ENCODE data around the gene TNNI3. TPM values are rescaled to one million over a fixed set of nuclear protein-coding genes. Genes with fewer than 3 reads are reported as not detected.
"Not testable (repeated sequence)": the region's sequence is repeated elsewhere in the genome, so short reads cannot be mapped to it uniquely, and the experiment has no call there.

Gene TNNI3
- total RNA-seq, 1 experiment from 2014 or later: not detected

GRCh38 chr19:55118401-55118991 is 39.0 kb downstream of the TNNI3 start:
- no peak for DNase-seq (ENCODE audit: low read depth)
- in situ Hi-C loops (cut with HindIII; ENCODE audit: low pct_unique_long_range_greater_than_20kb, low sequenced_read_pairs): no loop called here

GRCh38 chr19:55117663-55118391 is 39.7 kb downstream of the TNNI3 start:
- in situ Hi-C loops (cut with HindIII; ENCODE audit: low pct_unique_long_range_greater_than_20kb, low sequenced_read_pairs): no loop called here
- peak; percentile 98 for DNase-seq (ENCODE audit: low read depth)

DNA sequence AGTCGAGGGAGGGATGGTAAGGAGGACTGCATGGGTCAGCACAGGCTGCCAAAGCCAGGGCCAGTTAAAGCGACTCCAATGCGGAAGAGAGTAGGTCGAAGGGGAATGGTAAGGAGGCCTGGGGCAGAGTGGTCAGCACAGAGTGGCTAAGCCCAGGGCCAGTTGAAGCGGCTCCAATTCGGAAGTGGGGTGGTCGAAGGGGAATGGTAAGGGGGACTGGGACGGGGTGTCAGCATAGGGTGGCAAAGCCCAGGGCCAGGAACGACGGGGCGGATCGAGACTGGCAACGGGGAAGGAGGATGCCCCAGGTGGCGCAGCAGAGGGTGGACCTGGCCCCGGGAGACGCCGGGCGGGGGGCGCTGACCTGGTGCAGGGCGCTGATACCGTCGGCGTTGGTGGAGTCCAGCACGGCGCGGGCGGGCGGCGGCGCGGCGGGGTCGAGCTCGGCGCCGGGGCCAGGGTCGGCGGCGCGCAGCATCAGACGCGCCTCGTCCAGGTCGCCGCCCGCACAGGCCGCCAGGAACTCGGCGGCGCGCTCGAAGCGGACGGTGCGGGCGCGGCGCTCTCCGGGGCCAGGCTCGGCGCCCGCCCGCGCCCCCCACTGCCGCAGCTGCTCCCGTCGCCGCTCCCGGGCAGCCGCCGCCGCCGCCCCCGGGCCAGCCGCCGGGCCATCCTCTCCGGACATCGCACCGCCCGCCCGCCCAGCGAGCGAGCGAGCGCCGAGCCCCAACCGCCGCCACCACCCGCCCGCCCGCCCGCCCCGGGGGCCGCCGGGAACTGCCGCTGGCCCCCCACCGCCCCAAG is 40.5 kb downstream of the TNNI3 start, which contains the start of gene PPP1R12C:
TSS of gene PPP1R12C (minus strand) at position 779 of the 804 bp plus-strand sequence. CDS start at position 685, 94 bp downstream.
- in situ Hi-C loops (cut with HindIII; ENCODE audit: low pct_unique_long_range_greater_than_20kb, low sequenced_read_pairs): no loop called here
- DNase-seq (ENCODE audit: low read depth): peak; percentile 22

- in situ Hi-C loops (cut with HindIII; ENCODE audit: low pct_unique_long_range_greater_than_20kb, low sequenced_read_pairs): no loop called here
- peak; percentile 14 for DNase-seq (ENCODE audit: low read depth)
Observed at GRCh38 chr19:55116232-55116858, 41.2 kb downstream of the TNNI3 start.

DNA sequence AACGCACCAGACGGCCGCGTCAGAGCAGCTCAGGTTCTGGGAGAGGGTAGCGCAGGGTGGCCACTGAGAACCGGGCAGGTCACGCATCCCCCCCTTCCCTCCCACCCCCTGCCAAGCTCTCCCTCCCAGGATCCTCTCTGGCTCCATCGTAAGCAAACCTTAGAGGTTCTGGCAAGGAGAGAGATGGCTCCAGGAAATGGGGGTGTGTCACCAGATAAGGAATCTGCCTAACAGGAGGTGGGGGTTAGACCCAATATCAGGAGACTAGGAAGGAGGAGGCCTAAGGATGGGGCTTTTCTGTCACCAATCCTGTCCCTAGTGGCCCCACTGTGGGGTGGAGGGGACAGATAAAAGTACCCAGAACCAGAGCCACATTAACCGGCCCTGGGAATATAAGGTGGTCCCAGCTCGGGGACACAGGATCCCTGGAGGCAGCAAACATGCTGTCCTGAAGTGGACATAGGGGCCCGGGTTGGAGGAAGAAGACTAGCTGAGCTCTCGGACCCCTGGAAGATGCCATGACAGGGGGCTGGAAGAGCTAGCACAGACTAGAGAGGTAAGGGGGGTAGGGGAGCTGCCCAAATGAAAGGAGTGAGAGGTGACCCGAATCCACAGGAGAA is 42.0 kb downstream of the TNNI3 start:
- DNase-seq (ENCODE audit: low read depth): no peak
- in situ Hi-C loops (cut with HindIII; ENCODE audit: low pct_unique_long_range_greater_than_20kb, low sequenced_read_pairs): no loop called here

GRCh38 chr19:55114566-55115145 is 42.9 kb downstream of the TNNI3 start:
- DNase-seq (ENCODE audit: low read depth): no peak
- in situ Hi-C loops (cut with HindIII; ENCODE audit: low pct_unique_long_range_greater_than_20kb, low sequenced_read_pairs): no loop called here

DNA sequence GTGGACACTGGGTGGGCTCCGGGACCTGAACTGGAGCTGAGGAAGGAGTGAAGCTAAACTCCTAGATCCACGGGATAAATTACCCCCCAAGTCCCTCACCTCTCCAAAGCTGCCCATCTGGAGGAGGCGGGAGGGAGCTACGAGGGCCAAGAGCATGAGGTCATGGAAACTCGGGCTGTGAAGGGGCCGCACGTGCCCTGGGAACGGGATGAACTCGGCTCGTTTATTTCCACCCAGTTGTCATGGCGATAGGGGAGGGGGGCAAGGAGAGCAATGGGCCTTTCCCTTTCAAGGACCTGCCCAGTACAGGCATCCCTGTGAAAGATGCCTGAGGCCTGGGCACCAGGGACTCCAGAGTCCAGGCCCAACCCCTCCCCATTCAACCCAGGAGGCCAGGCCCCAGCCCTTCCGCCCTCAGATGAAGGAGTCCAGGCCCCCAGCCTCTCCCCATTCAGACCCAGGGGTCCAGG is 43.9 kb downstream of the TNNI3 start:
- in situ Hi-C loops (cut with HindIII; ENCODE audit: low pct_unique_long_range_greater_than_20kb, low sequenced_read_pairs): no loop called here
- peak; percentile 92 for DNase-seq (ENCODE audit: low read depth)

- in situ Hi-C loops (cut with HindIII; ENCODE audit: low pct_unique_long_range_greater_than_20kb, low sequenced_read_pairs): no loop called here
- no peak for DNase-seq (ENCODE audit: low read depth)
Observed at GRCh38 chr19:55112777-55113569, 44.6 kb downstream of the TNNI3 start.

- in situ Hi-C loops (cut with HindIII; ENCODE audit: low pct_unique_long_range_greater_than_20kb, low sequenced_read_pairs): no loop called here
- DNase-seq (ENCODE audit: low read depth): no peak
Observed at GRCh38 chr19:55112246-55112776, 45.2 kb downstream of the TNNI3 start.

- in situ Hi-C loops (cut with HindIII; ENCODE audit: low pct_unique_long_range_greater_than_20kb, low sequenced_read_pairs): no loop called here
- DNase-seq (ENCODE audit: low read depth): no peak
Observed at GRCh38 chr19:55111238-55111831, 46.2 kb downstream of the TNNI3 start.

- in situ Hi-C loops (cut with HindIII; ENCODE audit: low pct_unique_long_range_greater_than_20kb, low sequenced_read_pairs): no loop called here
- no peak for DNase-seq (ENCODE audit: low read depth)
Observed at GRCh38 chr19:55109527-55110291, 47.8 kb downstream of the TNNI3 start.

- DNase-seq (ENCODE audit: low read depth); in situ Hi-C loops (cut with HindIII; ENCODE audit: low pct_unique_long_range_greater_than_20kb, low sequenced_read_pairs): not testable (repeated sequence)
Observed at GRCh38 chr19:55107252-55107651, 50.3 kb downstream of the TNNI3 start.

DNA sequence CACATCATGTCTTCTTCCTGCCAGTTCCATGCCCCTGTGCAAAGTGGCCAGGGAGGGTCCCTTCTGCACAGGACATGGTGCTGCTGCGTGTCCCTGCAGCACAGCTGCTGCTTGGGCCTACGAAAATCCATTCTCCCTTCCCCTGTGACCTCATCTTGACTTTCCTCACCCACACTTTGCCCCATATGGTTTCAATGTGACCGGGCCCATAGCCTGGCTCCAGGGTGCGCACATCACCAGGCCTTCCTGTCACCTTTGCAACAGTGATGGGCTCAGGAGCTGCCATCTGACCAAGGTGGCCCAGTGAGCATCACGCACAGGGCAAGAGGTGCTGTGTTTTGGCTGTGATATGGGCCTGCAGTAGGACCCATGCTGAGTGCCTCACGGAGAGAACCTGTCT is 50.9 kb downstream of the TNNI3 start:
- in situ Hi-C loops (cut with HindIII; ENCODE audit: low pct_unique_long_range_greater_than_20kb, low sequenced_read_pairs): no loop called here
- no peak for DNase-seq (ENCODE audit: low read depth)

GRCh38 chr19:55105237-55105636 is 52.3 kb downstream of the TNNI3 start:
- DNase-seq (ENCODE audit: low read depth): no peak
- in situ Hi-C loops (cut with HindIII; ENCODE audit: low pct_unique_long_range_greater_than_20kb, low sequenced_read_pairs): no loop called here

DNA sequence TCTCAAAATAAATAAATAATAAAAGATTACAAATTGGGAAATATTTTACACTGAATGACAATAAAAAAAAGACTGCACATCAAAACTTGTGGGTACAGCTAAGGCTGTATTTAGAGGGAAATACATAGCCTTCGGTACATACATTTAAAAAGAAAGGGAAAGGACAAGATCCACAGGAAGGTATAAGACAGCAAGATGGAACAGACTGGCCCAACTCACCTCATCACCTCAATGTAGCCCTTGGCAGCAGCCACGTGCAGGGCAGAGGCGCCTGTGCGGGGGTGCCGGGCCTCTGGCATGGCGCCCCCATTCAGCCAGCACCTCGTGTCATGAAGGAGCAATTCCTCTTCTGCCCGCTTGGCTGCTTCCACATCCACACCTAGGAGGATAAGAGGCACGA is 54.3 kb downstream of the TNNI3 start:
- in situ Hi-C loops (cut with HindIII; ENCODE audit: low pct_unique_long_range_greater_than_20kb, low sequenced_read_pairs): no loop called here
- no peak for DNase-seq (ENCODE audit: low read depth)
